ENCODE data around the gene EDIL3.

The EDIL3 gene

DNA sequence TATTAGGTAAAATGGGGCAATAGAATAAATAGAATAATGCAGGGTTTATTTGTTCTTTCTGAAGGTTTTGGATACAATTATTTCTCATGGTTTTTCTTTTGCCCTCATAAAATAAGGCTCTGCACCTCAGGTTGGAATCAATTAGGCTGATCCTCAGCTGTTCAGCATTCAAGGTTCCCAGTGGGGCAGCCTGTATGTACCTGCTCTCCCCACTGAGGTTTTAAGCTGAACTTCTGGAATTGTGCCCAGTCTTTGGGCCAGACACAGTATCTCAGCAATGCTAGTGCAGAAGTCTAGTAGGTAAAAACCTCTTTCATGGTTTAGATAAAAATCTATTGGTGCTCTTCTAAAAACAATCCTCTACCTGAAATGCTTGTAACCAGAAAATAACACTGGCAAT lies 98.0 kb downstream of the EDIL3 start:
- Histone ChIP-seq H3K9me3 (ENCODE audit: low read depth, low read length) (no peaks in the 10 kb centered on the region), H3K9ac (ENCODE audit: insufficient read length) (no peak overlapping the region), H3K27ac (no peak overlapping the region), H3K36me3 (ENCODE audit: insufficient read depth, low read length) (no peaks in the 10 kb centered on the region), H3K4me3 (no peak overlapping the region)
- TF ChIP-seq POLR2AphosphoS5 (IDR thresholded peaks at IDR 0.05; ENCODE audit: borderline replicate concordance, low read depth, low read length) (no peak), EZH2 (IDR thresholded peaks at IDR 0.05) (no peak), FOXP2 (optimal IDR thresholded peaks at IDR 0.05; ENCODE audit: control extremely low read depth, extremely low read length, insufficient read depth) (no peak)
- no peak for DNase-seq (ENCODE audit: low read depth, low spot score)

DNA sequence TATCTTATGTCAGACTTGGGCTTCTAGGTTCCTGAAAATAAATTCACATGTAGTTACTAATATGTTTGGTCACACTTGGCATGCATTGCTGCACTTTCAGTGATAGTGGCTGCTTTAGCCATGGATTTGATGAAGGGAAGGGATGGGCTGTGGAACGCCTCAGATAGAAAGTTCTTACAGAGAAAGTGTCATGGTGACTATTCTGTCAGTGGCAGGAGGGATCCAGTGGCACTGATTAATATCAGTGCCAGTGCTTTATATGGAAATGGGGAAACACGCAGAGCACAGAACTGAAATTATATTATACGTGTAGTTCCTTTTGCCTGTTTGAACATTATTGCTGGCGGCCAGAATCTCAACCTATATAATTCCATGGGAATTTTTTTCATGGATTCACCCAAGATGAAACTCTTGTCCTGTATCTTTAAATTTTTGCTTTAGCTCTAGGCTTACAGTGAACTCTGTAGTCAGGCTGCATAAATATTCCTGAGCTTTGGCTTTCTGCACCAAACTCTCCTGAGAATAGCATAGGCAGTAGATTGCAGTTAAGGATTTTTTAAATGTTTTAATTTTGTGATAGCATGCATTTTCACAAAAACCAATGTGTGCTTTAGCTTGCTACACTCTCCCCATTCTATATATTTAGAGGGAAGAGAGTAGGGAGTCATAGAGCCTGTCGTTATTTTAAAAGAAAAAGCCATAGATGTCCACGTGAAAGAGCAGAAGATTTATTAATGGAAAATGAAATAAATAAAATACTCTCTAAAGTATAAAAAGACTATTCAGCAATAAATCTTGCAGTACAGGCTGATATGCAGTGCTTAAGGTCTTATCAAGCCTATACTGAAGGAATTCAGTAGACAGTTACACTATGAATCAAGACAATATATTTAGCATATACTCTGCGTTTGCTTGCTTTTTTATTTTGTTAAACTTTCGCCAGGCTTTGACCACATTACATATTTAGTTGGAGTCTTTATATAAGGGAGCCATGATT lies 98.7 kb downstream of the EDIL3 start:
- Histone ChIP-seq H3K9me3 (ENCODE audit: low read depth, low read length) (no peaks in the 10 kb centered on the region), H3K27ac (no peak overlapping the region), H3K36me3 (ENCODE audit: insufficient read depth, low read length) (no peaks in the 10 kb centered on the region), H3K4me3 (no peak overlapping the region), H3K9ac (ENCODE audit: insufficient read length) (no peak overlapping the region)
- no peak for DNase-seq (ENCODE audit: low read depth, low spot score)
- TF ChIP-seq EZH2 (IDR thresholded peaks at IDR 0.05) (no peak), FOXP2 (optimal IDR thresholded peaks at IDR 0.05; ENCODE audit: control extremely low read depth, extremely low read length, insufficient read depth) (no peak), POLR2AphosphoS5 (IDR thresholded peaks at IDR 0.05; ENCODE audit: borderline replicate concordance, low read depth, low read length) (no peak)

DNA sequence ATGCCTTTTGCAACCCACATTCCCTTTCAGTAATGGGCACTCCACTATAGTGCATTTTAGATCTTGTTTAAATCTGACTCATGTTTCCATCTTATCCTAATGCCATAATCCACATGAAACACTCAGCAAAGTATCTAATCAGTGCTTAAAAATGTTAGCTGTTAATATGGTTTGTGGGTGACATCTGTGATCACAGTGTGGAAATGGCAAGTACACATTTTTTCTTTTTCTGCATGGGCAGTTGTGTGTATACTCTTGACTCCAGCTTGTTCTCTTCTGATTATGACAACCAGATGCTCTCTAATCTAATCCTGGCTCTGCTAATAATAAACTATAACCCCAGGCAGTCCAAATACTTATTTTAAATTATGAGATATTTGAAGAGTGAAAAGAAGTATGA lies 103.3 kb downstream of the EDIL3 start:
- Histone ChIP-seq H3K9ac (ENCODE audit: insufficient read length) (no peak overlapping the region), H3K27ac (no peak overlapping the region), H3K4me3 (no peak overlapping the region), H3K36me3 (ENCODE audit: insufficient read depth, low read length) (no peaks in the 10 kb centered on the region), H3K9me3 (ENCODE audit: low read depth, low read length) (no peaks in the 10 kb centered on the region)
- no peak for TF ChIP-seq FOXP2 (optimal IDR thresholded peaks at IDR 0.05; ENCODE audit: control extremely low read depth, extremely low read length, insufficient read depth)
- TF ChIP-seq EZH2 (IDR thresholded peaks at IDR 0.05): no peak
- no peak for TF ChIP-seq POLR2AphosphoS5 (IDR thresholded peaks at IDR 0.05; ENCODE audit: borderline replicate concordance, low read depth, low read length)
- no peak for DNase-seq (ENCODE audit: low read depth, low spot score)

DNA sequence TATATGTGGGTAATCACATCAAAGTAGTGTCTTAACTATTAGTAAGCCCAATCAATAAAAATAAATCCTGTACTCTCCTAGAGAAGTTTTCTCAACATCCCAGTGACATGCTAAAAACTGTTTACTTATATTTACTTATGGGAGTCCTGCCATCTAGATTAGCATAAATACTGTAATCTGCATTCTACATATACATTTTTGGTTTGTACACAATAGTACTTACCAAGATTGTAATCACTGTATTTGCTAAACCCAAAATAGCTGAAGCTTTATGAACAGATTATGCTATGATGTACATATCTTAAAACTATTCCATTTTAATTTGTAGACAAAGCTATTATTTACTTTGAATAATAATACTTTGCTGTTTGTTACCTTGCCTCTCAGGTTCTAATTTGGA lies 105.4 kb downstream of the EDIL3 start:
- Histone ChIP-seq H3K4me3 (no peak overlapping the region), H3K9me3 (ENCODE audit: low read depth, low read length) (no peaks in the 10 kb centered on the region), H3K27ac (no peak overlapping the region), H3K36me3 (ENCODE audit: insufficient read depth, low read length) (no peaks in the 10 kb centered on the region), H3K9ac (ENCODE audit: insufficient read length) (no peak overlapping the region)
- no peak for DNase-seq (ENCODE audit: low read depth, low spot score)
- TF ChIP-seq FOXP2 (optimal IDR thresholded peaks at IDR 0.05; ENCODE audit: control extremely low read depth, extremely low read length, insufficient read depth) (no peak), EZH2 (IDR thresholded peaks at IDR 0.05) (no peak), POLR2AphosphoS5 (IDR thresholded peaks at IDR 0.05; ENCODE audit: borderline replicate concordance, low read depth, low read length) (no peak)

DNA sequence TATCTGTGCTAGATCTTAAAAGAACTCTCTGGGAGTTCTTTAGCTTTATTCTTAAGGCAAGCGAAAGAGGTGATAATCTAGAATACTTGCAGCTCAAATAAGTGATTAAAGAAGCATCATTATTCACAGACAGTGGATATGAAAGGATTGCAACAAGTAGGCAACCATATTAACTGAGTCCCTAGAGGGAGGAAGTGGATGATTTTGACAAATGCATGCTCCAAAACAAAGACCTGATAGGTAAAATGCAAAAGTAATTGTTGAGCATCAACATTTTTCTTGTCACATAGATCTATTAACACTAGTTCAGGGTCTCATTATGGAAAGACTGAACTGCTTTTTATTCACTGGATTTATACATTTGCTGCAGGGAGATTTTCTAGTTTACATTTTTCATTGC lies 109.1 kb downstream of the EDIL3 start:
- Histone ChIP-seq H3K9ac (ENCODE audit: insufficient read length) (no peak overlapping the region), H3K36me3 (ENCODE audit: insufficient read depth, low read length) (no peaks in the 10 kb centered on the region), H3K9me3 (ENCODE audit: low read depth, low read length) (no peaks in the 10 kb centered on the region), H3K27ac (no peak overlapping the region), H3K4me3 (no peak overlapping the region)
- TF ChIP-seq FOXP2 (optimal IDR thresholded peaks at IDR 0.05; ENCODE audit: control extremely low read depth, extremely low read length, insufficient read depth): no peak
- no peak for TF ChIP-seq EZH2 (IDR thresholded peaks at IDR 0.05)
- no peak for TF ChIP-seq POLR2AphosphoS5 (IDR thresholded peaks at IDR 0.05; ENCODE audit: borderline replicate concordance, low read depth, low read length)
- no peak for DNase-seq (ENCODE audit: low read depth, low spot score)

DNA sequence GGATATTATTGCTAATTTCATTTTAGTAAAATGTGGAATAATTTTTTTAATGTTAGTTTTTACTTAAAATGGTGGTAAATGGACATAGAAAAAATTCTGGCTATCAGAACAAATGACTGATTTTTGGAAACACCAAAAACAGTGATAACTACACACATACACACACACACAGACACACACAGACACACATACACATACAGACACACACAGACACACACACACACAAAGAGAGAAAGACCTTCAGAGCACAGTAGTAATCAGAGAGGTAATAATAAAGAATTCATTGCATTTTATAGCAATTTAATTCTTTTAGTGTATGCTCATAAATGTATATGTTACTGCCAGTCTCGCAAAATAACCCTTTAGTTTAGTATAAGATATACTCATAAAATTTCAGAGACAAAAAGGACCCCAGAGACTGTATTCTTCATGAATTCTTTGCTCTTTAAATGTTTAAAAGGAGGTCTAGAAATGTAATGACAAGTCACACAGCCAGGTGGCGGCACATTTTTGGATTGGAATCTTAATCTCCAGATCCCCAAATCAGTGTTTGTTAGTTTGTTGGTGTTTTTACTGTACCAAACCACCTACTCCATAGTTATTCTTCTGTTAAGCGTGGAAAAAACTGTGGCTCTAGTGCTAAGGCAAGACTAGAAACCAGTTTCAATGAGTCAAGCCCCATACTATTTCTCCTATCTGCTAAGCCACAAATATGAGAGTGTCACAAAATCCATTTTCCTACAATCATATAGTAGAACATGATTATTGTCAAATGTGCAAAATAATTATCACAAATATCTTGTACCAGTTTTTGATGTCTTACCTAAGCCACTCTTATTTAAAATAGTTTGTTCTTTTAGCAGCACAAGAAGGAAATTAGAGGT lies 109.9 kb downstream of the EDIL3 start:
- no peaks in the 10 kb centered on the region for H3K36me3 ChIP-seq (ENCODE audit: insufficient read depth, low read length)
- DNase-seq (ENCODE audit: low read depth, low spot score): peak; percentile 20
- H3K4me3 ChIP-seq: no peak overlapping the region
- no peaks in the 10 kb centered on the region for H3K9me3 ChIP-seq (ENCODE audit: low read depth, low read length)
- H3K9ac ChIP-seq (ENCODE audit: insufficient read length): no peak overlapping the region
- TF ChIP-seq POLR2AphosphoS5 (IDR thresholded peaks at IDR 0.05; ENCODE audit: borderline replicate concordance, low read depth, low read length) (no peak), FOXP2 (optimal IDR thresholded peaks at IDR 0.05; ENCODE audit: control extremely low read depth, extremely low read length, insufficient read depth) (no peak), EZH2 (IDR thresholded peaks at IDR 0.05) (no peak)
- no peak overlapping the region for H3K27ac ChIP-seq

DNA sequence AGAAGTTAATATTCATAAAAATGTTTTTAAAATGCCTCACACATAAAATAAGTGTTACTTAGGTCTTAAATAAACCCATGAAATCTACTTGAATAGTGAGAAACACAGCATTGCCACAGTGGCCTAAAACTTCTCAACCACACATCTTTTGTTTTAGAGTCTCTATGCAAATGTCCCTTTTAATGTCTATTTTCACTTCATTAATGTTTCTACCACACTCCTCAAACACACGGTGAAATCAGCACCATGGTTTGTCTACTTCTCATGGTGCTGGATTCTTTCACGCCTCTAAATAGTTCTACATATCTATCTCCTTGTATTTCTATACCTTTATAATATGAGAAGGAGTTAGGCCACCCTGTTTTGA lies 111.2 kb downstream of the EDIL3 start:
- no peak overlapping the region for H3K27ac ChIP-seq
- DNase-seq (ENCODE audit: low read depth, low spot score): no peak
- H3K9ac ChIP-seq (ENCODE audit: insufficient read length): no peak overlapping the region
- no peak overlapping the region for H3K4me3 ChIP-seq
- no peak for TF ChIP-seq EZH2 (IDR thresholded peaks at IDR 0.05)
- no peak for TF ChIP-seq FOXP2 (optimal IDR thresholded peaks at IDR 0.05; ENCODE audit: control extremely low read depth, extremely low read length, insufficient read depth)
- TF ChIP-seq POLR2AphosphoS5 (IDR thresholded peaks at IDR 0.05; ENCODE audit: borderline replicate concordance, low read depth, low read length): no peak
- no peaks in the 10 kb centered on the region for H3K36me3 ChIP-seq (ENCODE audit: insufficient read depth, low read length)
- no peaks in the 10 kb centered on the region for H3K9me3 ChIP-seq (ENCODE audit: low read depth, low read length)
